HG02870 (cell line): Measurements from ENCODE around the gene TNS2.
A peak's percentile ranks its signal among the peaks of the same experiment; 100 is the strongest.

Experiments
- ATAC-seq: cut with Tn5 transposase; IDR thresholded peaks from one replicate; pipeline ENCODE4 v1.9.1; 2021; ENCODE audit warnings: mild to moderate bottlenecking, moderate library complexity; ENCODE audit not compliant: unreplicated experiment

The TNS2 gene

DNA sequence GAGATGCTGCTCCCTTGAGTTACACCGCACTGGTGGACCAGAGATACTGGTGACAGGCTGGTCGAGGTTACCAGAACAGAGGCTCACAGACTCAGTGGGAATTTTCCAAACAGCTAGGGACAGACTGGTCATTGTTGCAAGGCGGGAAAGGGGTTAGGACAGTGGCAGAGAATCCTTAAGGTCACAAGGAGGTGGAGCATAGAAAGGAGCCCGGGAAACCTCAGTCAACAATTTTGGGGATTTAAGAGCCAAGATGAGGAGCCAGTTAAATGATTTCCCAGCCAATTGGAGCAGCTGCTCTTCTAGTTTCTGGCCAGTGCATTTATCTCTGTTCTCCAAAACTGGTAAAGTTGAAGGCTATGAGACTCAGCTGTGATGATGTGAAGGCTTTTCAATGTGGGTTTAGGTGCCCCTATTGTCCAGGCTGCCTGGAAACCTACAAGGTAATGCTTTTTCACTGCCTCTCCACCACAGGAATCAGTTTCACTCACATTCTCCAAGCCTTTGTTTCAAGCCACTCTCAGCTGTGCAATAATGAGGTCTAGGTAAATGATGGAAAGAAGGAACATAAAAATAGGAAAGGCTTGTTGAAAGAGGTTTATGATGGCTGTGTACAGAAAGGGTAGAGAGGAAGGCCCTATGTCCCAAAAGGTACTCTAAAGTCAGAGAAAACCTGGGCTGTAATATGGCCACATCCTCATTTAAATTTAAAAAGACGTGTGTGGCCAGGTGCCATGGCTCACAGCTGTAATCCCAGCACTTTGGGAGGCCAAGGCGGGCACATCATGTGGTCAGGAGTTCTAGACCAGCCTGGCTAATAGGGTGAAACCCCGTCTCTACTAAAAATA is 7.0 kb upstream of the TNS2 start:
- no peak for ATAC-seq

DNA sequence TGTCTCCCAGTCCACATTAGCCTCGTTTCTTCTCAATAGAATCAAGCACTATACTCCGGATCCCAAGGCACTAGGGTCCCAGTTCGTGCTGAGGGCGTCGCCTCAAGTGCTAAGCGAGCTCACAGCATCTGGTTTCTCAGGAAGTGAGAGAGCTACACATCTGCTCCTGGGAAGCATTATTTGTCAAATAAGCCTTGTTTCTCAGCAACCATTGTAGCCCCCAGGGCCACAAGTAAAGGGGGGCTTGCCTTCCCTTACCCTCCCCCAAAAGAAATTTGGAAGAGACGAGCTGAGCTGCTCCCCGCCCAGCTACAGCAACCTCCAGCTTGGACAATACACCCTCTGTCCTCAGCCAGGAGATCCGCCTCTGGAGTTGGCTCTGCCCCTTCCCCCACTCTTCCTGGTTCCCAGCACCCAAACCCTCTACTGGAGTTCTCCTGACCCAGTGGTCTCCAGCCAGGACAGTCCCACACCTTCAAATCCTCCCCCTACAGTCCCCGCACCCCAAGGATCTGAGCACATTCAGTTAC is 5.7 kb upstream of the TNS2 start:
- no peak for ATAC-seq

DNA sequence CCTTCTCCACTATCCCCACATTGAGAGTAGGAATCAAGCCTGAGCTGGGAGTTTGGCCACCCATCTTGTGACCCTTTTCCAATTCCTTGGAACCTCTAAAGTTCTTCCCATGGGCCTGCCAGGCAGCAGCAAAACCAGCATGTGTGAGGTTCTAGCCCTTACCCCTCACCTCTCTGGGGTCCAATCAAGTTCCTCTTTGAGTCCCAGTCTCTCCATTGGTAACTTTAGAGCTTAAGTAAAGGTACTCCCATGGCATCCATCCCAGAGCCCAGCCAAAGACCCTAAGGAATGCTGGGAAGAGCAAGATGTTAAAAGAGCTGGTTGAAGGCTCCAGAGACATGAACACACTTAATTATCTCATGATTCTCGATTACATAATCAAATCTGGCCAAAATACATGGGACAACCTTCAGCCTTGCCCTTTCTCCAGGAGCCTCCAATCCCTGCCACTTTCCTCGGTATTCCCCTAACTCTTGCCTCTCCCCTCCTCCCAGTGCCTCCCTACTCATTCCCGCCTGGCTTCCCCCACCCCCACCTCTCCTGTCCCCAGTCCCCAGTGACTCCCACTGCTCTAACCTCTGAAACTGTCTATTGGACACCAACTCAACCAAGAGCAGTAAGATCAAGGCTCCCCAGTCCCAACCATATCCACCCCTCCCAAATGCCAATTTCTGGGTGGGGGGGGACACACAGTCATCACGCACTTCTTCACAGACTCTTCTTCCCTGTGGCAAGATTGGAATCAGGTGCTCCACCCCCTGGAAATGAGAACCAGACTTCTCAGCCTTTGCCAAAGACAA is 4.8 kb upstream of the TNS2 start:
- no peak for ATAC-seq

DNA sequence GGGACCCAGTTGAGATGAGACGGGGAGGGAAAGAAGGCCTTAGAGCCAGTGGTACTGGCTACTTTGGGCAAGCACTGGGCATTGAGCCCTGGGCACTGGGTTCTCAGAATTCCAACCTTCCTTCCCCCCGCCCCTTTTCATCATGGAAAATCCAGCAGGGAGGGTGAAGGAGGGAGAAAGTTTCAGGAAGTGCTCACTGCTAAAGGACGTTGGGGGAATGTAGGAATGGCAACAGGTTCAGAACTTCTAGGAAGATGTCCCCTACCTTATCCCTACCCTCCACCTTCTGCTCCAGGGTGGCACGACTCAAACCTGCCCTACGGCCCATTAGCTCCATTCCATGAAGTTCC is 4.2 kb upstream of the TNS2 start:
- no peak for ATAC-seq

DNA sequence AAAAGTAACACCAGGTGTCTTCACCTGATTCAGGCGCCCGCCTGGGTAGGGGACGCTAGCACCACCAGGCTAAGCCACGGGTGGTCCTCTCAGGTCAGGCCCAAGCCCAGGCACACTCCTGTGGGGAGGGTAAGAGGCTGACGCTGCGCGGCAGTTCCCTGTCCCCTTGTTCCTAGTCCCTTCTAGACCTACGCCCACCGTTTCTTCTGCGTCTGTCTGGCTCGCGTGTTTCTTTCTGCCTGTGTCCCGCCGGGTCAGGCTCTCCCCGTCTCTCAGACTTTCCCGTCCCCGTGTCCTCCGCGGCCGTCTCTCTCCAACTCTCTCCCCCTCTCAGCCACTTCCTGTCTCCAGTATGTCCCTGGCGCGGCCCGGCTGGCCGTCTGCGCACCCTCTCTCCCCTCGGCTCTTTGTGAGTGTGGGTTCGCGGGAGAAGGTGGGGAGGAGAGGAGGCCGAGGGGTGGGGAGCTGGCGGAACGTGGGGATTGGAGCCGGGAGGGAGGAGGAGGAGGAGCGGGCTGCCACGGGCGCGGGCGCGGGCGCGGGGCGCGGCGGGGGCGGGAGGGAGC is 3.1 kb upstream of the TNS2 start:
- no peak for ATAC-seq

DNA sequence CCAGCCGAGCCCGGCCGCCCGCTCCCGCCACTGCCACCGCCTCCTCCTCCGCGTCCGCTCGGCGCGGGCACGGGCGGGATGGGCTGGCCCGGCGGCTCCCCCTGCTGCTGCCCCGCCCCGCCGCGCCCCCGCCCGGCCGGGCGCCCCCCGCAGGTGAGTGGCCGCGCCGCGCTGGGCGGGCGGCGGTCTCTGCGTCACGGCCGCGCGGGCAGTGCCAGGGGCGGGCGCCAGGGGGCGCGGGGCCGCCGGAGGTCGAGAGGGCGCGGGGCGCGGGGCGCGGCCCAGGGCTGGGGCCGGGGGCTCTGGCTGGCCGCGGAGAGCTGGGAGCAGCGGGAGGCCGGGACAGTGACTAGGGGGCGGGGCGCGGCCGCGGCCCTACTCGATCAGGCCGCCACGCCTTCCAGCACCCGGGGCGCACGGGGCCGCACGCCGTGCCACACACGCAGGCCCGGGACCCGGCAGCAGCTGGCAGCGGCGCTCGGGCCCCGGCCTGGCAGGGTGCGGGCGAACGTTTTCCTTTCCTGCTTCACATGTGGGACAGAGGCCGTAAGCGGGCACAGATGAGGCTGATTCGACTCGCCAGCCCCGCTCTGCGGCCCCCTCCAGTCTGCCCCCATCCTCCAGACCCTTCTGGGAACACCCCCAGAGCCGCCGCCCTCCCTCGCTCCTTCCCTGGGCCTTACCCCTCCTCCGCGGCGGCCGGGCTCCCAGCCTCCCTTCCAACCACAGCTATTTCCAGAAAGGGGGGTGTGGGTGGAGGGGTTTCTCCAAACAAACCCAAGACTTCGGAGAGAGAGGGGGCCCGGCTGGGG is 2.4 kb upstream of the TNS2 start:
- ATAC-seq: no peak

DNA sequence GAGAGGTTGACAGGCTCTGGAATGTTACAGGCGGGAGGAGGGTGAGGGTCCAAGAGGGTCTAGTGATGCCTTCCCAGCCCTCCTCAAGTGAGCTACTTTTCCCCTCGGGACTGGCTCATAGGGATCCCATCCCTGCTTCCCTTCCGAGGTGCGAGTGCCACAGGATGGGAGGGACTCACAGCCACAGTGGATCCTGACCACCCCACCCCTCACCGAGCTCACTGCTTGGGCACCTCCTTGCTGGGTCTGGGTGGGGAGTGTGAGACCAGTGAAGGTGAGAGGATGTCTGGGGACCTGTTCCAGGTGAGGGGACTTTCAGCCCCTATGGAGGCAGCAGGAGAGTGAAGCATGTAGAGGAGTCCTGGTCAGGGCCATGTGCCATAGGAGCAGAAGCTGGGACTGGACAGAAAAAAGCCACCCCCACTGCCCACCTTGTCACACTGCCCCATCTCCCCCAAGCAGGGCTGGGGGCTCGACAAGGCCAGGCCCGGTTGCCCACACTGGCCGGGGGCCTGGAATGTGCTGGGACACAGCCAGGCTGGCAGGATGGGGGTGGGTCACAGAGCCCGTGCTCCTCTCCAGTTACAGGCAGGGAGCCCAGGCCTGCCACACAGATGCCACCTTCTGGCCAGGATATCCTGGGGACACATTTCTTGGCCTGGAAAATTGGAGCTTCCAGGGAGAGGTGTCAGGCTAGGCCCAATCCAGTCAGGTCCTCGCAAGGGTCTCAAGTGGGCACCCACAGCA is 1.7 kb upstream of the TNS2 start:
- no peak for ATAC-seq

DNA sequence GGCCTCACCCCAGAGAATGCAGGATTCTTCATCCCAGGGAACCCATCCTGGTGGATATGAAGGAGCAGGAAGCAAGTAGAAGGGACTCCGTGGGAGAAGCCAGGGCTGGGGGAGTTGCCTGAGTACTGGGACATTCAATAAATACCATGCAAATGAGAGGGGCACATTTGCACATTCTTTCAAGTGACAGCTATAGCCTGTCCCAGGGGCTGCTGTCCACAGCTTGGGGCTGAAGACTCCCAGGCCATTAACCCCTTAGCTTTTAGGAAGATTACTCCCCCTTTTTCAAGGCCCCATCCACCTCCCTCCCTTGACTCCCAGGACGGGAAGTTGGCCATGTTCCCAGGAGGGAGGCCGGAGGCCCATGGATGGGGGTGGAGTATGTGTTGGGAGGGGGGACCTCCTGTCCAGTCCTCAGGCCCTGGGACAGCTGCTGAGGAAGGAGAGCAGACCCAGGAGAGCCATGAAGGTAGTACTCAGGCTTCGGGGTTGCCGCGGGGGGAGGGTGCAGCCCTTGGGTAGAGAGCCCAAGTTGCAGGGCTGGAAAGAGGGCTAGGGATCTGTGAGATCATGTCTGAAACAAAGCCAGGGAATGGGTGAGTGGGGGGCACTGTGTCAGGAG is 974 bp upstream of the TNS2 start:
- ATAC-seq: no peak

DNA sequence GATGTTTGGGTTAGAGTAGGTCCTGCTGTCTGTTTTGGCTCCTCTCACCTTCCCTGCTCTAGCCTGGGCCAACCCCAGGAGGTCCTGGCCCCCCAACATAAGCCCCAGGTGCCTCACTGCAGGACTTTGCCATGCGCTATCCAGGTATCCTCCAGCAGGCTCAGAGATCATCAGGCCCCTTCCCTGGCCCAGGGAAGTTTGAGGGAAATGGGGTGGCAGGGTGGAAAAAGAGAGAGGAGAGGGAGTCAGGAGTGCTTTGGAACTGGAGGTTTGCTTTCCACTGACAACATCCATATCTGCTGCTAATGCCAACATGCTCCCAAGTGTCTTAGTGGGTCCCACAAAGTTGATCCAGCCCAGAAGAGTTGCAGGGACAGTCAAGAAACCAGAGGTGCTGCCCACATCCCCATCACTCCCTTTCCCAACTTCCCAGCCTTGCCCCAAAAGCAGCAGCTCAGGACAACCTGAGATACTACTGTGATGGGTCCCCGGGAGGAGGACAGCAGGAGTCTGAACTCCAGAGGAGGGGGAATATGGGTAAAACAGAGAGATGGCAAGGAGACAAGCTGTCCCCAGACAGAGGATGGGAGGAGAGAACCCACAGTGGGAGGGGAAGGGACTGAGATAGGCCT is 677 bp downstream of the TNS2 start:
- ATAC-seq: no peak

DNA sequence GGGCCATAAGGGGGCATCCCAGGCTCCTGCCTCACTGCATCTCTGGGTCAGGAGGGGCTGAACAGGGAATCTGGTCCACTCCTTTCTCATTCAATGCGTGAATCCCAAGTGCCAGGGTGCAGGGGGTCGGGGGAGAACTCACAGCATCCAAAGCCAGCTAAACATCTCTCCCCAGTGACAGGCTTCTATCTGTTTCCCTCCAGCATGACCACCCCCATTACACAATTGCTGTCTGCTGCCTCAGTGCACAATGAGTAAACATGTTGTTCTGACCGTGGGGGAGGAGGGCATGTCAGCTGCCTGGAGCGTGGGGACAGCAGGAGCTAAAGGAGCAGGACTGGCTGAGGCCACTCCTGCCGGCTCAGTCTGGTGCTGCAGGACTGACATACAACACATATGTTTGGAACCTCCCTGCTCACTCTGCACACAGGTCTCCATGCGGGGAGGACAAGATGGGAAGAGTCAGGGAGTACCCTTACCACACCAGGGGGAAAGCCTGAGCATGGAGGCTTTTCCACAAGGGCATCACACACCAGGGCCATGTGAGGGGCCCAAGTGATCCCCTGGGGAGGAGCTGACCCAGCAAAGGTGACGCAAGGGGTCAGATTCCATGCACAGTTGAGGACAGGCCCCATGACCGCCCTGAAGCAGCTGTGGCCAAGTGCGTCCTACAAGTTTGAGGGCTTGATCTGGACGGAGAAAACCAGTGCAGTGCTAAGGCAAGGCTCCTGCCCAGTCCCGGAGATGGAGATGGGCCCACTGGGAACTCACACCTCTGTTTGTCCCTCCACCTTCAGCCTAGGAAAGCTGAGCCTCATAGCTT is 1.4 kb downstream of the TNS2 start:
- no peak for ATAC-seq

DNA sequence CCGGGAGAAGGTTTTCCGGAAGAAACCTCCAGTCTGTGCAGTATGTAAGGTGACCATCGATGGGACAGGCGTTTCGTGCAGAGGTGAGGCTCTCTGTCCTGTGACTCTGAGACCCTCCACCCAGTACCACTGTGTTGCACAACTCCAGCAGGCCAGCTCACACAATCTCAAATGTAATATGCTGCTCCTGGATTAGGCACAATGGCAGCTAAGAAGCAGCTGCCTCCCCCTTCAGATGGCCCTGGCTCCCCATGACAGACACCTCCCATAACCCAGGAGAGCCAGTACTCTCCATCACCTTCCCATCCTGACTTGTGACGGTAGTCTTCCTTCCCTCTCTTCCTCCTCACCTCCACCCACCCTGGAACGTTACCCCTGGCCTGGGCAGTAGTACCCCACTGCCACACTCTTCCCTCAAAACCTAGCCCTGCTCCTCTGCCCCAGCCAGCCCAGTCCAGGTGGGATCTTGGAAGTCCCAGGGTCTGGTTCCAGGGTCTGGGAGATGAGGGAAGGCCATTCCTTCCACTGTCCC is 2.1 kb downstream of the TNS2 start:
- no peak for ATAC-seq

DNA sequence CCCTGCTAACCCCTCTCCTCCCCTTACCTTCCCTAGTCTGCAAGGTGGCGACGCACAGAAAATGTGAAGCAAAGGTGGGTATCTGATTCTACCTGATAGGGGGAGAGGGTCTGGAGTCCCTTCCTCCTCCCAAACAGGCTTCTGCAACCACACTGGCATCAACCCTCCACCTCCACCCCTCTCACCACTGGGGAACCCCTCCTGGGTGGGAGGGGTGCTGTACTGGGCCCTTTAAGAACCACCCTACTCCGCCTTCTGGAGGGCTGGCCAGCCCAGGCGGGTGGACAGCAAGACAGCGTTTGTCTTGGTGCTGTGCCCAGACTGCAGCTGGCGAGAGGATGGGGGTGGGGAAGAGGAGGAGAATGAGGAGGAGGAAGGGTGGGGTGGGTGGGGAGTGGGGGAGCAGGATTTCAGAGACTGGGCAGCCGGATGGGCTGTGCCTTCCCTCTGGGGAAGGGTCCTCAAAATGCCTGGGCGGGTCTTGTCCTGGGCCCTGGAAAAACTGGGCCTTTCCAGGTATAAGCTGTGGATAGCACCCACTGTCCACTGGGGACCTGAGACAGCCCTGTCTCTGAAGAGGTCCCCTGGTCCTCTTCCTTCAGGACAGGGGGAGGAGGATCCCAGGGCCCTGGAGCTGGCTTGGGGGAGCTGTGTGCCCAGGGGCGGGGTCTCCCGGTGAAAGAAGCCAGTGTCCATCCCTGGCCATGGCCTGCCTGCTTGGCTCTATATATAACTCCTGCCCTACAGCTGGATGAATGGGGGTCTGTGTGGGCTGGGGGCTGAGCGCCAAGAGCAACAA is 2.8 kb downstream of the TNS2 start:
- ATAC-seq: no peak

DNA sequence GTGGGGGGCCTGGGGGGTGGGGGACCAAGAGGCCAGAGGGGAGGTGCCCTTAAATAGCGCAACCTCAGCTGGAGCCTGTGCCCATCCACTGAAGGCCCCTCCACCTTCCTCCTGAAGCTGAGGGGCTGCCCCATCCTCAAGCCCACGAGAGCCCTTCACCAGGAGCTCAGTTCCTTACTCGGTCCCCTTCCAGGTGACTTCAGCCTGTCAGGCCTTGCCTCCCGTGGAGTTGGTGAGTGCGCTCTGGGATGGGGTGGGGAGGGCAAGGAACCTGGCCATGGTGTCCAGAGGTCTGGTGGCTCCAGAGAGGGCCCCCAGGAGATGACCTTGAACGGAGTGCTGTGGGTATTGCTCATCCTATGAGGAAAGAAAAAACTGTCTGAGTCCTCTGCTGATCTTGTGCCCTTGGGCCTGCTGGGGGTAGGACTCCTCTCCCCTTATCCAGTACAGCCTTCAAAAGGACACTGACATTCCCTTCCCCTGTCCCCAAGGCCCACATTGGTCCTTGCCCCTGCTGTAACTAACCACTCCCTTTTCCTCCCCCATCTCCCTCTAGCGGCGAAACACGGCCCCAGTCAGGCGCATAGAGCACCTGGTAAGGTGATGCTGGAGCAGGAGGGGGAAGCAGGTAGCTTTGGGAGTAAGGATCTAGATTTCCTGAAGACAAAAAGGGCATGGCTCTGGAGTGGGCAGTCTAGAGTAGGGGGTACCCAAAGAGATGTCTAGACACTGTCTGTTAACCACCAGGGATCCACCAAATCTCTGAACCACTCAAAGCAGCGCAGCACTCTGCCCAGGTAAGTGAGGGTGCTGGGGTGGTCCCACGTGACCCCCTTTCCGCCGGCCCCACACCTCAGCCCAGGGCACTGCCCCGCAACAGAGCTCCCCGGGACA is 3.6 kb downstream of the TNS2 start:
- ATAC-seq: no peak

DNA sequence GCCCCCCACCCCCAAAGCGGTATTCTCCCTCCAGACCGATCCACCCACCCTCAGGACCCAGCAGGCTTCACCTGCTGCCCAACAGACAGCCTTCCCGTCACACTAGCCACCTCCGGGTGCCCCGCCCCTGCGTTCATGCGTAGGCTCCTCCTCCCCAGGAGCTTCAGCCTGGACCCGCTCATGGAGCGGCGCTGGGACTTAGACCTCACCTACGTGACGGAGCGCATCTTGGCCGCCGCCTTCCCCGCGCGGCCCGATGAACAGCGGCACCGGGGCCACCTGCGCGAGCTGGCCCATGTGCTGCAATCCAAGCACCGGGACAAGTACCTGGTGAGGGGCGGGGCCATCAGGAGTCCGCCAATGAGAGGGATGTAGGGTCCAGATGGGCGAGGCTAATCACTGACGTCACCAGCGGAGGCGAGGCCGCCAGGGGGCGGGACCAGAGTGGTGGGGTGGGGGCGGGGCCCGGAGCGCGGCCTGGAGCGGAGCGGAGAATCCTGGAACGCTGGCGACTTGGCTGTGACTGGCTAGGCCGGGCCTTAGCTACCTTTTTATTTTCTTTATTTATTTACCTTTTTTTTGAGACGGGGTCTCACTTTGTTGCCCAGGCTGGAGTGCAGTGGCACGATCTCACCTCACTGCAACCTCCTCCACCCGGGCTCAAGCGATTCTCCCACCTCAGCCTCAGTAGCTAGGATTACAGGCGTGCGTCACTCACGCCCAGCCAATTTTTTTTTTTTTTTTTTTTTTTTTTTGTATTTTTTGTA is 4.4 kb downstream of the TNS2 start:
- ATAC-seq: peak; percentile 92

DNA sequence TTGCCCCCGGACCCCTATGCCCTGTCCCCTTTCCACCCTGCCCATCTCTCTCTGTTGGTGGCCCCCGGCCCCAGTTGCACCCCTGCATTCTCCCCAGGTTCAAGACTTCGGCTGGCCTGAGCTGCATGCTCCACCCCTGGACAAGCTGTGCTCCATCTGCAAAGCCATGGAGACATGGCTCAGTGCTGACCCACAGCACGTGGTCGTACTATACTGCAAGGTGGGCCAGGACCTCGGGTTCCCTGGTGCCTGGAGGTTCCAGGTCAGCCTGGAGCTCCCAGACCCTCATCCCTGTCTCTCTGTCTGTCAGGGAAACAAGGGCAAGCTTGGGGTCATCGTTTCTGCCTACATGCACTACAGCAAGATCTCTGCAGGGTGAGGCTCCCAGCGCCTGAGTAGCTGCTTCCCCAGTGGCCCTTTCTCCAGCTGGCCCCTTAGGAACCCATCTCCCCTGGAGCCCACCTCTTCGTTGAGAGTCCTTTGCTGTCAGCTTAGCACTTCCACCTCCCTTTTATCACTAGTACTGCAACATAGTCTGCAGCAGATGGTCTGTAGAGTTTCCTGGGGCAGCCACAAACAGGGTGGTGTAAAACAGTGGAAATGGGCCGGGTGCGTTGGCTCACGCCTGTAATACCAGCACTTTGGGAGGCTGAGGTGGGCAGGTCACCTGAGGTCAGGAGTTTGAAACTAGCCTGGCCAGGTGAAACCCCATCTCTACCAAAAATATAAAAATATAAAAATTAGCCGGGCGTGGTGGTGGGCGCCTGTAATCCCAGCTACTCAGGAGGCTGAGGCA is 5.8 kb downstream of the TNS2 start:
- no peak for ATAC-seq
